Raji (cell line): ENCODE data around the gene SLC25A18.

Experiments
- POLR2A ChIP-seq: IDR thresholded peaks from 2 replicates; pipeline ENCODE4 v1.6.1; 2011; ENCODE audit warnings: low read depth, low read length, control low read depth; ENCODE audit not compliant: insufficient read depth

The SLC25A18 gene, protein sequence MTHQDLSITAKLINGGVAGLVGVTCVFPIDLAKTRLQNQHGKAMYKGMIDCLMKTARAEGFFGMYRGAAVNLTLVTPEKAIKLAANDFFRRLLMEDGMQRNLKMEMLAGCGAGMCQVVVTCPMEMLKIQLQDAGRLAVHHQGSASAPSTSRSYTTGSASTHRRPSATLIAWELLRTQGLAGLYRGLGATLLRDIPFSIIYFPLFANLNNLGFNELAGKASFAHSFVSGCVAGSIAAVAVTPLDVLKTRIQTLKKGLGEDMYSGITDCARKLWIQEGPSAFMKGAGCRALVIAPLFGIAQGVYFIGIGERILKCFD

DNA sequence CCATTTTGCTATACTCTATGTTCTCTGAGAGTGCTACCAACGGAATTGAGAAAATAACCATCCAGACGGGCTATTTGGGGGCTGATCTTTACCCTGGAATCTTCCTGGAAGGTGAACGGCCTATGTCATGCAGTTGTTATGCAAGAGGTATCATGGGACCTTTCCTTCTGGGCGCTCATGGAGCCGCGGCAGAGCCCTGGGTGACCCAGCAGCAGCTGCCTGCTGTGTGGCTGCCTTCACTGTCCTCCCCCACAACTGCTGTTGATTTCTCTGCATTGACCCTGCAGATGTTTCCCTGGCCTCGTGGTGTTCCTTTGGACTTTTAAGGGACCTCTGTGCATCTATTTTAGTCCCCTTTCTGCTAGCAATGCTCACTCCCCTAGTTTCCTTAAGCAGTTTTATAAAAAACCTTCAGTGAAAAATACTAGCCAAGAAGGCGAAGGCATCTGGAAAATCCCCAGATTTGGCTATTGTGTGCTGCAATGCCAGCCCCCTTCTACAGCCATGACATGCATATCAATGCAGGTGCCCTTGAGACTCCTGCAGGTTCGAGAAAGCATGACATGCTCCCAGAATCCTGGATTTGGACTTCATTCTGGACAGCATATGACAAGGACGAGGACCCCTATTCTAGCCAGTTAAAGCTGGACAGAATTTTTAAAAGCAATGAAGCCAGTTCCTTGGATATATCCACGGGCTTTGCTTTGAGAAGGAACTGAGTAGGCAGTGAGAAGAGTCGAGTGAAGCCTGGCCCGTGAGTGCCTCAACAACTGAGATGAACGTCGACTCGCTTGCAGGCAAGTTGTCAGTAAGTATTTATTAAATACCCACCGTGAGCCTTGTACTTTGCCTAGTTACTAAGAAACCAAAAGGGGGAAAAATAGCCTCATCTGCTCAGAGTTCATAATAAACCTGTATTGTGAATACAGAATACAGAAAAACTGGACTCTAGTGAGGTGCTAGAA, at the start of gene SLC25A18:
Gene SLC25A18 (plus strand): TSS at position 593 of the 965 bp plus-strand sequence. CDS start 16,447 bp downstream, outside the sequence.
- TF ChIP-seq POLR2A = no peak

DNA sequence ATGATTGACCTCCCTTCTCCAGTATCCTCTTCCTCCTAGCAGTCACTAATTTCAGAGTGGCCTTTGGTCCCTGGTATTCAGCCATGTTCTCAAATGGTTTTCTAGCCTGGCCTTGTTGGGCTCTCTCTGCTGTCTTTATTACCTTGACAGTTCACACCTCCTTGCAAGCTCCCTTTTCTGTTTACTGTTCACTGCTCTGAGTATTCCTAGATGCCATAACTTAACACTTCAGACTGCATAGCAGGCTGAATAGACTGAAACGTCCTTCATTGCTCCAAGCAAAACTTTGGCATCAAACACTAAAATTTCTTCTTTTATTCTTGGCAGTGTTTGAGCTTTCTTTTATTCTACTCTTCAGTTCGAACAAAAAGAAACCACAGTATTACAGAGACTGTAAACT, 49.7 kb upstream of the SLC25A18 start:
- TF ChIP-seq POLR2A = no peak

DNA sequence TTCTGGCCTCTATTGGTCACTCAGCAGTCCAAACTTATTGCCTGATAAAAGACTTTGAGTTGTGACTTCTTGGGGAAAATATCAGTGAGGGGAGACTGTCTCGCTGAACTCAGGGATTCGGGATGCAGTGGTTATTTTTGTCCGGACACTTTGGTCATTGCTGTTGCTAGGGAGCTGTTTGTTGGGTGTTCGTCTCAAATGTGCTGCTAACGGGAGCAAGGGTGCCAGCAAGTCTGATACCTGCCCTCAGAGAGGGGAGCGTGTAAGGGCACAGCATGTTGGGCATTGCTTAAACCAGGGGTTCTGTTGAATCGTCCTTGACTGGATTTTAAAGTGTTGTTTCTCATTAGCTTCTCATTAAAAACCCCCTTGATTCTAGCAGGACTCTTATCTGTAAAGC, 49.2 kb upstream of the SLC25A18 start:
- no peak for TF ChIP-seq POLR2A

DNA sequence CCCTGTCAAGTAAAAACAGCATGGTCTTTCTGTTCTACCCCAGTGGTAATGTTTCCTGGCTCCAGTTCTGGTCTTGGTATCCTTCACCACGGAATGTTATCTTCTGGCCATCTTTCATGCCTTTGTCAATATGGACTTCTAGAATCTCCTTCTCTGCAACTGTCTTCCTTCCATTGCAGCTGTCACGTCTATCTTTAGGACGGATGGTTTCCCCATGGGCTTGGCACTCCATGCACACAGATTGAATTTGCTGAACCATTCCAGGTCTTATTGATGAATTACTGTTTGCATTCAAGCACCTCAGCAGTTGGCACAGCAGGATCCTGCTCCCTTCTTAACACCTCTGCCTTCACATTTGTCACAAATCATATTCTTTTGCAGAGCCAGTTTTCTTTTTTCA, 44.9 kb upstream of the SLC25A18 start:
- no peak for TF ChIP-seq POLR2A

DNA sequence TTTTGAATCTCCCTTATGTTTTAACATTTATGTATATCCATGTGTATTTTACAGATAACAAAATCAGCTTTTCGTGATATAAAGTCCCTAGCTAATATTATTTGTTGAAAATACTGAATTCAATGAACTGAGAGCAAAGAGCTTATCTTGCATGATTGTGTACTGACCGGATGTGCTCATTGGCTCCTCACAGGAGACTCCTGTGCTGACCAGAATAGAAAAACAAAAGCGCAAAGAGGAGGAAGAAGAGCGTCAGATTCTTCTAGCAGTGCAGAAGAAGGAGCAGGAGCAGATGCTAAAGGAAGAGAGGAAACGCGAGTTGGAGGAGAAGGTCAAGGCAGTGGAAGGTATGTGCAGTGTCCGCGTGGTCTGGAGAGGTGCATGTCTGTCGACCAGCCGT, 39.4 kb upstream of the SLC25A18 start:
- no peak for TF ChIP-seq POLR2A

DNA sequence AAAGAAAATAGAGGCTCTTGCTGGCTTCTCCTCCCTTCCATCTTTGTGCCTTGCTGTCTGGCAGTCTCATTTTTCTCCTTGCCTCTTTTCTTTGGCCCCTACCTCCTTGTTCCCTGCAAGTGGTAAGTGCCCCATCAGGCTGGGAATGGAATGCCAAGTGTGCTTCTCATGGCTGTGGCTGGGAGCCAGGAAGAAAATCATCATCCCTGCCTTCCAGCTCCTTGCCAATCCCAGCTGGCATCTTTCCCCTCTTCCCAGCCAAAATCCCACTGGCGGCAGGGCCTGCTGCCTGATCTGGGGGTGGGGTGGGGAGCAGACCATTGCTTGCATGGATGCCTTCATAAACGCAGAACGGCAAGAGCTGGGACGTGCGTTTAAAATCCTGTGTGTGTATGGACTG, 27.0 kb upstream of the SLC25A18 start:
- no peak for TF ChIP-seq POLR2A

DNA sequence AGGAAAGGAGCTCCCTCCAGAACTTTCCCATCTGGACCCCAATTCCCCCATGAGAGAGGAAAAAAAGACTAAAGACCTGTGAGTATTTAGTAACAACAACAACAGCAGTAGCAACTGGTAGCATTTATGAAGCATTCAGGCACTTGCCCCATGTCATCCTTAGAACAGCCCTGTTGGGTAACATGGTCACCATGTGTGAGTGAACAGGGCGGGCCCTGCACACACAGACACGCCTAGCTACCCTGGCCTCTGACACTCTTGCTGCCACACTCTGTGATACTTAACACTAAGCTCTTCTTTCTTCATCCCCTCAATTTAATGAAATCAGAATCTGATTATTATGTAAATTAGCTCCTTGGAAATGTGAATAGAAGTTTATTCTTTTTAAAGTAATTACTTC, 26.1 kb upstream of the SLC25A18 start:
- no peak for TF ChIP-seq POLR2A

DNA sequence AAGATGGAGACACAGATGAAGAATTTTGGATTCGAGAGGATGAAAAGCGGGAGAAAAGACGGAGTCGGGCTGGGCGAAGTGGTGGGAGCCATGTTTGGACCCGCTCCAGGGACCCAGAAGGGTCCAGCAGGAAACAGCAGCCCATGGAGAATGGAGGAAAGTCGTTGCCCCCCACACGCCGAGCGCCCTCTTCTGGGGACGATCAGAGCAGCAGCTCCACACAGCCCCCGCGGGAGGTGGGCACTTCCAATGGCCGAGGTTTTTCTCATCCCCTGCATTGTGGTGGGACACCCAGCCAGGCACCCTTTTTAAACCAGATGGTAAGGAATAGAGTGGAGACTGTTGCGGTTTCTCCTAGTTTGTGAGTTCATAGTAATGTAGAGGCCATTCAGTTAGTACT, 22.8 kb upstream of the SLC25A18 start:
- TF ChIP-seq POLR2A = no peak

DNA sequence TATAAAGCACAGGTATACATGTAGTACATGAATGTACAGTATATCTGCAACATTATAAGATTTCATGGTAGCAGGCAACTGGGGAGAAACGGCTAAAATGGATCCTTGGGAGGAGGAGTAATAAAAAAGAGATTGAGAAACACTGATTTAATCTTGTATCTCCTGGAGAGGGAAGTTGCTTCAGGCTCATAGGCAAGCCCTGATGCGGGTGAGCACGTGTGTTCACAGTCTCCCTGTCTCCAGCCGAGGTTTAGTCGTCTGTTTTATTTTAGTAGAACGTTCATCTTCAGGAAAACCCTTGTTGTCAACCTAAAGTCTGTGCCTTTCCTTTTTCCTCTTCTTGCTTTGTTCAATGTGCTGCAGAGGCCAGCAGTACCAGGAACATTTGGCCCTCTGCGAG, 21.8 kb upstream of the SLC25A18 start:
- TF ChIP-seq POLR2A = no peak

DNA sequence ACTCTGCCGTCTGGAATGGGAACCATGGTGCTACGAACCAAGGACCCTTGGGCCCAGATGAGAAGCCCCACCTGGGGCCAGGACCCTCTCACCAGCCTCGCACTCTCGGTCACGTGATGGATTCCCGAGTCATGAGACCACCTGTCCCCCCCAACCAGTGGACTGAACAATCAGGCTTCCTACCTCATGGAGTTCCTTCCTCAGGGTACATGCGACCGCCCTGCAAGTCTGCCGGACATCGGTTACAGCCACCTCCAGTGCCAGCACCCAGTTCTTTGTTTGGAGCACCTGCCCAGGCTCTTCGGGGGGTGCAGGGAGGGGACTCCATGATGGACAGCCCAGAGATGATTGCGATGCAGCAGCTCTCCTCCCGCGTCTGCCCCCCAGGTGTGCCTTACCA, 20.8 kb upstream of the SLC25A18 start:
- TF ChIP-seq POLR2A = no peak

DNA sequence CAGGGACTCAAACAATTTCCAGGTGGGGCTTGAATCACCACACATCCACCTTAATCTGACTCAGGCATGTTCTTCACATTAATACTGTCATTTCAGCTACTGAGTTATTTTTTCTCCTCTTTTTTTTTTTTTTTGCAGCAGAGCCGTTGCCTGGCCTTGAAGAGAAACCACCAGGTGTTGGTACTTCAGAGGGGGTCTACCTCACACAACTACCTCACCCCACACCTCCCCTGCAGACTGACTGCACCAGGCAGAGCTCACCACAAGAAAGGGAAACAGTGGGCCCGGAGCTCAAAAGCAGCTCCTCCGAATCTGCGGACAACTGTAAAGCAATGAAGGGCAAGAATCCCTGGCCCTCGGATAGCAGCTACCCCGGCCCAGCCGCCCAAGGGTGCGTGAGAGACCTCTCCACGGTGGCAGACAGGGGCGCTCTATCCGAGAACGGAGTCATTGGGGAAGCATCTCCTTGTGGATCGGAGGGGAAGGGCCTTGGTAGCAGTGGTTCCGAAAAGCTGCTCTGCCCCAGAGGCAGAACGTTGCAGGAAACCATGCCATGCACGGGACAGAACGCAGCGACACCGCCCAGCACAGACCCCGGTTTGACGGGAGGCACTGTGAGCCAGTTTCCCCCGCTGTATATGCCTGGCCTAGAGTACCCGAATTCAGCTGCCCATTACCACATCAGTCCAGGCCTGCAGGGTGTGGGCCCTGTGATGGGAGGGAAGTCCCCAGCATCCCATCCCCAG, 15.1 kb upstream of the SLC25A18 start:
- no peak for TF ChIP-seq POLR2A

DNA sequence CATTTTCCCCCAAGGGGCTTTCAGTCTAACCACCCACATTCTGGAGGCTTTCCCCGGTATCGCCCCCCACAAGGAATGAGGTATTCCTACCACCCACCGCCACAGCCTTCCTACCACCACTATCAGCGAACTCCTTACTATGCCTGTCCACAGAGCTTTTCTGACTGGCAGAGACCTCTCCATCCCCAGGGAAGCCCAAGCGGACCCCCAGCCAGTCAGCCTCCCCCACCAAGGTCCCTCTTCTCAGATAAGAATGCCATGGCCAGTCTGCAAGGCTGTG, 14.6 kb upstream of the SLC25A18 start:
- no peak for TF ChIP-seq POLR2A

DNA sequence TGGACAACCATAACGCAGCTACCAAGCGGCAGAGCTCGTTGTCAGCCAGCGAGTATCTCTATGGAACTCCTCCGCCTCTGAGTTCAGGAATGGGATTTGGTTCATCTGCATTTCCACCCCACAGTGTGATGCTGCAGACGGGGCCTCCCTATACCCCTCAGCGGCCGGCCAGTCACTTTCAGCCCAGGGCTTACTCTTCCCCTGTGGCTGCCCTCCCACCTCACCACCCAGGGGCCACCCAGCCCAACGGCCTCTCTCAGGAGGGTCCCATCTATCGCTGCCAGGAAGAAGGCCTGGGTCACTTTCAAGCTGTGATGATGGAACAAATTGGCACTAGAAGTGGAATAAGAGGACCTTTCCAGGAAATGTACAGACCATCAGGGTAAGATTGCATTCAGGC, 14.1 kb upstream of the SLC25A18 start:
- no peak for TF ChIP-seq POLR2A

DNA sequence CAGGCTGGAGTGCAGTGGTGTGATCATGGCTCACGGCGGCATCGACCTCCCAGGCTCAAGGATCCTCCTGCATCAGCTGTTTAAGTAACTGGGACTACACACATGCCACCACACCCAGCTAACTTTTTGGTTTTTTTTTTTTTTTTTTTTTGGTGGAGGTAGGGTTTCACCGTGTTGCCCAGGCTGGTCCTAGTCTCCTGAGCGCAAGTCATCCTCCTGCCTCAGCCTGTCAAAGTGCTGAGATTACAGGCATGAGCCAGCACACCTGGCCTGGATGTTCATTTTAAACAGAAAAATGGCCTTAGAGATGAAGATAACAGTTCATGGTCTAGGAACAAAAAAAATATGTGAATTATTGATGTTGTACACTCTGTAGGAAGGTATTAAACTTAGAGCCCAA, 13.6 kb upstream of the SLC25A18 start:
- TF ChIP-seq POLR2A = no peak

DNA sequence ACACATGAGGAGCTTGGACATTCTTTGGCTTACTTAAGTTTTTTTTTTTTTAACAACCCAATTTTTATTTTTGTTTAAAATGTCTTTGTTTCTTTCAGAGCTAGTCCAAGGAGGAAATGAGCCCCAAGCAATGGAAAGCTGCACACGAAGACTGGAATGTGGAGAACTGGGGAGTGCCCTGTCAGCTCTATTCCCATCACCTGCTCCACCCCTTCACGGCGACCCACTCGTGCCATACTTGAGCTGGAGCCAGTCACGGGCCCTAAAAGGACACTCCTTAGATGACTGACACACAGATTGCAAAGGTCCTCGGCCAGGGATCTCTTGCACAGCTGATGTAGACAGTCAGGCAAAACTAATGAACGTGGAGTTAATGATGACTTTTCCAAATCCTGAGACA, 10.6 kb upstream of the SLC25A18 start:
- no peak for TF ChIP-seq POLR2A

DNA sequence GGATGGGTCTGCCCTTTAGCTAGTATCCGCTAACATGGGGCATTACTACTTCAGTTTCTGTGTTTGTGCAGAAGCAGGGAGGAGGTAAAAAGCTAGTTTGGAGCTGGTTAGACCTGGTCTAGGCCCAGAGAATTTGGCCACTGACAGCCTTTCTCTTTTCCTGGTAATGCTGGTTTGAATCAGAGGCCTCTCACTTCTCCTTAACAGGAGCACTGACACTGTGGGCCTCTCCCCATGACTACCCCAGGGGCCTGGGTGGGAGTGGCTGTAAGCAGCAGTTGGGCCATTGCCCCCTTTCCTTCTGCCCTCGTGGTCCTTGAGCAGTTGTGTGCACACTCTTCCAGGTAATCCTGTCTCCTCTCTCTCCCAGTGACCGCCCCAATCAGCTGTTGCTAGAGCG, 8.5 kb upstream of the SLC25A18 start:
- TF ChIP-seq POLR2A = no peak
